HTERT RPE-1 (cell line): ENCODE results near the gene FOXQ1.
"Not testable (repeated sequence)": the region's sequence is repeated elsewhere in the genome, so short reads cannot be mapped to it uniquely, and the experiment has no call there.

Experiments
- in situ Hi-C: fragments of 300-500 bp; cut with MboI; formaldehyde crosslinking; loops from 4 replicates; pipeline ENCODE4 v1.14.3; 2020; ENCODE audit warnings: low sequenced_read_pairs

Gene FOXQ1

DNA sequence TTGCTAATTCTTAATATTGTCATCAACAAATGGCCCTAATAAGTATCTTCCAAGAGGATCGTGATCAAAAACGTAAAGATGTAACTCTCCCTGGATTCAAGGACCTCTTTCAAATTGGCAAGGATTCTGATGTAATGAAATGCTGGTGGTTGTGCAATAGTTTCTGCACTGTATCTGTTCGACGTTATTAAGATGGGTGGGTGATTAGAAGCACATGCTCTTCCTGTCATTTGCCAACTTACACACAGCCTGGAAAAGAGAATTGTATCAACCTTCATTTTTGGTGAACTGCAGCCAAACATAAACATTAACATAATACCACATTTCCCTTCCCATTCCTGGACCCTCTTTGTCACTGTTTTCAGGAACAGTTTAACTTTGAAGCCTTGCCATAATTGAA, 9.8 kb downstream of the FOXQ1 start:
- in situ Hi-C loops = no loop called here

DNA sequence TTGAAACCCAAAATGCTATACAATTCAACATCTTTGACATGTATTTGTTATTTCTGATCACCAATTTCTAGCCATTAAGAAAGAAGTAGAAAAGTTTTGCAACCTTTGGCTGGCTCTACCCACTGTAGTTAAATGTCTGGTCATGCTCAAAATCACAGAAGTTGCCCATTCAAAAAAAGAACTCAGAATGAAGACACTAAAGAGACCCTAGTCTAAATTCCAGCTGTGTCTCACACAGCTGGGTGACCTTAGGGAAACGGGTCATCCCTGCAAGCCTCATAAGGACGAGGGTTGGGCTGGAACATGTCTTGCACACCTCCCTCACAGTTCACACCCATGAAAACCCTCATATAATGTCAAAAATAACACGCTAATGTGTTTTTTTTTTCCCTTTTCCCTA, 10.3 kb downstream of the FOXQ1 start:
- in situ Hi-C loops = no loop called here

DNA sequence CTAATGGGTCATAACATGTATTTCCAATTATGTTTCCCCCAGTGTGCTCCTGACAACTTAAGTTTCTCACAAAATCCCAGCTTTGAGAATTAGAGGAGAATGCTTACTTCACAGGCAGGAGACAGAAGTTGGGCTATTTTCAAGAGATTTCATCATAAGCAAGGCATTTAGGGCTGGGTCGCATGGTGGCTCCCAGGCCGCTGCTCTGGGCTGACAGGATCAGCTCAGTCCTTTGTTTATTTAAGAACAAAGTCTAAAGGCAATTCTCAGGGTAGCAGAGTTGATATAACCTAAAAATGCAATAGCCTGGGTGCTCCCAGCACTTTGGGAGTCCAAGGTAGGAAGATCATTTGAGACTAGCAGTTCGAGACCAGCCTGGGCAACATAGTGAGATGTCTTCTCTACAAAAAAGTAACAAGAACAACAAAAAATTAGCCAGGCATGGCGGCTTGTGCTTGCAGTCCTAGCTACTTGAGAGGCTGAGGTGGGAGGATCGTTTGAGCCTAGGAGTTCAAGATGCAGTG, 10.9 kb downstream of the FOXQ1 start:
- in situ Hi-C loops = no loop called here

DNA sequence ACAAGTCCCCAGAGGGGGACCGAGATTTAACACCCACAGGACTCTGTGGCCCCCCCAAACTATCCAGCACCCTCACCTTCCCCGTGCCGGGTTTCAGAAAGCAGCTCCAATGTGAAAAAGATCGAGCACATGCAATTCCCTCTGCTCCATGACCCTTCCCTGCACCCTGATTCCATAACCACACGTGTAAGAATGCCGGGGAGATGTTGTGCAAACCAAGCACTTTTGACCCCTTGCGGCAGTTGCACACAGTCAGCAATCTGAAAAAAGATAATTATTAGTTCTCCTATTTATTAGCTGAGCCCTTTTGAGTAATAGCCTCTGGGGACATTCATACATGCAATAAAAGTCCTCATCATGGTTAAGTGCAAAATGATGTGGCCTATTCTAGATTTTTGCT, 13.0 kb downstream of the FOXQ1 start:
- in situ Hi-C loops = no loop called here

DNA sequence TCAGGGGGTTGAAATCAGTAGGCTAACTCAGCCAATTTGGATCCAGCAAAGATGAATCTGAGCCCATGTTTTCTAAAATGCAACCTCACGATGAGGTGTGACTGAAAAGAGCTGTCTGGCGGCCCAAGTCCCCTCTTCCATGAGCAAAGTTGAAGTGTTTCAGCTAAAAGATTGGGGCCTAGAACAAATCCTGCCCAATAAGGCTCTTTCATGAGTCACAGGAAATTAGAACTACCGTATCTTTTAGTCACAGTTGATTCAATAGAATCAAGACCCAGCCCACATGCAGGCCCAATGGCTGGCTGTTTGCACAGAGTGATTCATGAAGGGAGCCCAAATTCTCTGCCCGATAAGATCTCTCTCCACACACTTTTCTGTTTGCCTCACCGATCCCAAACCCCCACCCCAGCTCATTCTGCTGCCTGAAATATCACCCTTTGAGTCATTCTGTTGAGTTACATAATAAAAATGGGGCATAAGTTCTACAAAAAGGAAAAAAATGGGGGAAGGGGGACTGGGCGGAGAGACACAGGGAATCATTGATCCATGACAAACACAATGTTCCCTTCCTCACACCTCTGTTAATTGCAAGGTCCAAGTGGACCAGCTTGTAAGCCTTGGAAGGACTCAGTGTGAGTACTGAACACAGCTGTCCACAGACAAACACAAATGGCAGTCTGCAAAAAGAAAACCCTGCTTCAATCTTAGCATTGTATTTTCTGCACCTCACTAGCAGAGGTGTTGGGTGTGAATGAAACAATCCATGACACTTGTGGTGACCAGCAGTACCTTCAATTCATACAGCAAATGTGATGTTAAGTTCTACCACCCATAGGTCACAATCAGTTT, 13.8 kb downstream of the FOXQ1 start:
- in situ Hi-C loops = no loop called here

DNA sequence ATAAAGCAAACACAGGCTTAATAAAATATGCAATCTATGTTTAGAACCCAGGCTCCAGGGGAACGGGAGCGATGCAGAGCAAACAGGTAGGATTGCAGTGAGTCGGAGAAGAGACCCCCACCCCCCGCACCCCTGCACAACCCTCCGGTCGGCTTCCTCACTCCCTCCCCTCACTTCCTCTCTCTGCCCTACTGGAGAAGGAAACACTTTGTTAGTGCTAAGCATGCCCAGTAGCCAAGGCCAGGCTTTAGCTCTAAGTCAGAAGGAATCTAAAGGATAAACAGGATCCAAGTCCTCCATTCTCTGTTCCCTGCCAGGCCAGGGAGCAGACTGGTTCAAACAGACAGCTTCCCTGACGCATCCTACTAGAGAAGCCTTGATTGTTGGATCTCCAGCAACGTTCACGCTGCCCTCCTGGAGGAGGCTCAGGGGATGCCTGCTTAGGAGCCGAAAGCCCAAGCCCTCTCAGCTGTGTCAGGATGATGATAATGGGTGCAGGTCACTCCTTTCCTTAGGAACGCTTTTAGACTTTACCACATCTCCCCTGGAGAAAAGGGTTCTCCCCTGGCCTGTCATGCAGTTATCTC, 14.7 kb downstream of the FOXQ1 start:
- in situ Hi-C loops = no loop called here

DNA sequence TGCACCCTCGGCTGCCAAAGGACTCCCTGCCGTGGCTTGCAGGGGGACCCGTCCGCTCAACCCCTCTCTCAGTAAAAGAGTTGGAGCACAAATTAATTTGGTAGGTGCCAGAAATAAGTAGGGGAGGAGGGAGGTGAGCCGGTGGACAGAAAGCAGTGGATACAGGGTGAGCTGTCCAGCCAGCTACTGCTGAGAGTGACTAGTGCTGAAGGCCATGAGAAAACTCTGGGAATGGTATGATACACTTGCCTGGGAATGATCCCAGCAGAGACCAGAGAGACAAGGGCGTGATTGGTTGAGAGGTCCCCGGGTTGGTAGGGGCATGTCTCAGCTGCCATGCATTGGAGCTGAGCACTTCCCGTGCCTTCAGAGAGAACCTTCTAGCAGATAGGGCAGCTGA, 15.7 kb downstream of the FOXQ1 start:
- in situ Hi-C loops = no loop called here

DNA sequence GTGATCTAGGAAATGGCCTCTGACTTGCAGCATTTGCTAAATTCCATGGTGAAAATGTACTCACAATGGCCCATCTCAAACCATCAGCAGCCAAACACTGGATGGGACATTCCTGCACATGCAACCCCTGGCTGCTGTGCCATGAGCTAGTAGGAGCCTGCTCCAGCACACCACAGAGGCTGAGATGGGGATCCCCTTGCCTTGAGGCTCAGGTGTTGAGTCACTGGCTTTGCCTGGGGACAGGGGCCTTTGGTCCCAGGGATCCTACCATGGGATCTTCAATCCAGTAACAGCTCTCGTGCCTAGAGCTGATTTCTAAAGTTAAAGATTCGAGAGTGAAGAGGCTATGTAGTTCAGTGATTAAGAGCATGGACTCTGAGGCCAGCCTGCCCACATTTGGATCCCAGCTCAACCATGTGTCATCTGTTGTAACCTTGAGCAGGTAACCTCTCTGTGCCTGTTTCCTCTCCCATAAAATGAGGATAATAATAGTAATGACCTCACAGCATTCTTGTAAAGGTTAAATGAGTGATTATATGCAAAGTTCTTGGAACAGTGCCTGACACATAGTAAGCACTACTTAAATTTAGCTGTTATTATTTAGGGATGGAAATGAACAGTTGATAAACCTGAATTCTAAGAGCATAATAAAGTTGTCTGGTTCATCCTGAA, 16.4 kb downstream of the FOXQ1 start:
- in situ Hi-C loops = no loop called here

DNA sequence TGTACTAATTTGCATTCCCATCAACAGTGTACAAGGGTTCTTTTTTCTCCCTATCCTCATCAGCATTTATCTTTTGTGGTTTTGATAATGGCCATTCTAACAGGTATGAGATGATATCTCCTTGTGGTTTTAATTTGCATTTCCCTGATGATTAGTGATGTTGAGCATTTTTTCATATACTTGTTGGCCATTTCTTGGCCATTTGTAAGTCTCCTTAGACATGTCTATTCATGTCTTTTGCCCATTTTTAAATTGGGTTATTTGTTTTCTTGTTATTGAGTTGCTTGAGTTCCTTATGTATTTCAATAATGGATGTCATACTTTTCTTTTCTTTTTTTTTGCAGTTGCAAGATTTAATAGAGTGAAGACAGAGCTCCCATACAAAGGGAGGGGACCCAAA, 17.8 kb downstream of the FOXQ1 start:
- in situ Hi-C loops = no loop called here

DNA sequence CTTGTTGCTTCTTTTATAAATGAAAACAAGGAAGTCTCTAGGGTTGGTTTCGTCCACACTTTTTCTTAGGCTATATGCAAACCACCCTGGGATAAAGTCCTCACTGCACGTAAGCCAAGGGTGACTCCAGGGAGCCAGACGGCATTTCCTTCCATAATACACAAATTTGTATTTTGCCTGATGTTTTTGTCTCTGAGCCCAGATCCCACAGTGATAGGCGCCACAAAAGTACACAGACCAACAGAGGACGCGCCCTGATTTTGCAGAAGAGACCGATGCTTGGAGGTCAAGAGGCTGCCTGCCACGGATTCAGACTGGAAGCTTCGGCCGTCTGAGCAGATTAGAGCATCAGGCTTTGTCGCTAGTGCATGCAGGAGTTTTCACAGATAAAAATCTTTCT, 22.8 kb downstream of the FOXQ1 start:
- in situ Hi-C loops = no loop called here

DNA sequence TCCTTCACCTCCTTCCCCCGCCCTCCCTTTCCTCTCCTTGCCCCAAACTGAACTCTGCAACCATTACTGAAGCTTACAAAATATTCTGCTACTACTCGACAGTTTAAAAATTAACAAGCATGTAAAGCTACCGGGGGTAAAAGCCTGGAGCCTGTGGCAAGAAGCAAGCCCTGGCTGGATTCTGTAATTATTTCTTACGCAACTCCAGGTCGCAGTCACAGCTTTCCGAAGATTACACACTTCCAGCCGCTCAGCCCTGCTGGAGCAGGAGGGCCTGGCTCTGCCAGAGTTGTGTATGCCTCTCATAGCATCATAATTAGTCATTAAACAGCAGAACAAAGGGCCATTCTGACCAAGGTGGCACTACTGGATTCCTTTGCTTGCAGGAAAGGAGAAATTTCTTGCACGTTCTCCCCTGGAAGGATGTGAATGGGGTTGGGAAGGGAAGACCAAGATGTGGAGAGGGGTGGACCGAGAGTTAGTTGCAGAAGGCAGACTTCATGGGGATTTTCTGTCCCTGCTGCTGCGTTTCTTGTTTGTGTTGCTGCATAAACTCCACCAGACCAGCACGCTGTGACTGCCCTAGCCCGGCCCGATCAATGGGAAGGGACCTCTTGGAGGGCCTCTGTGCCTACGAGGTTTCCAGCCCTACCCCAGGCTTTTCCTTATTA, 23.6 kb downstream of the FOXQ1 start:
- in situ Hi-C loops = no loop called here

DNA sequence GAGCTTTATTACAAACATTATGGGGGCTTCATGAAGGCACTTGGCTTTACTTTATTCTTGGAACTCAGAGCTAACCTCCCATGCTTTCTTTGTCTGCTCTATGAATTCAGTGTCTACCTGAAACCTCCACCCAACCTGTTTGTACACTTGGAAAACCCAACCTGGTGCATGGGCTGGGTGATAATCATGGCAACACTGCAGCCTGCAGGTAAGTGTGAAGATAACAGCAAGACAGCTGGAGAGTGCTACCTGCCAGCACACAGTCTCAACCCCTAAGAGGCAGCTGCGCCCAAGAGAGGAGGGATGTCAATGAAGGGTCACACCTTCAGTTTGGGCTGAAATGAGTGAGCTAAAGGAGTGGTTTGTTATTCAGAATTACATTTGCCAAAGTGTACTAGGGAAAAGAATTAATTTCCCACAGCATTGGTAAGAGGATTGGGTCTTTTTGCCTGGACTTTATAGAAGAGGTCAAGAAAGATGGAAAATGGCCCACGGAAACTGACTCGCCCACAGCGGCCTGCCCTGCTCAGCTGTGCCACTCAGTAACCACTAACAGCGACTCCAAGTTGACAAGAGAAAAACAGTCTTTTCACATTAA, 24.4 kb downstream of the FOXQ1 start:
- in situ Hi-C loops = no loop called here

DNA sequence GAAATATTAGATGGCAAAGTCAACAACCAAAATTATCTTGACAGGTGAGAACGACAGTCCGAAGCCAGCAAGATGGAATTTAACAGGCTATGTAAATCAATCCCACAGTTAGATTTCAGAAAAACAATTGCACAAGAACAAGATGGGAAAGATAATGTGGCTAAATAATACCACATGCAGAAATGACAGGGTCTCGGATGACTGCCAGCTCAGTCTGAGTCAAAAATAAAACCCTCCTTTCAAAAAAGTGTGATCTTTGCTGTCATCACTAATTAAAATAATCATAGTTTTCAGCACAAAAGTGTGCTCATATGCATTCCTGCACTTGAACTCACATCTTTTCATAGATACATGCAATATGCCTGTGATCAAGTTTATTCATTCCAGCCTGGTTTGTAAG, 25.9 kb downstream of the FOXQ1 start:
- in situ Hi-C loops = no loop called here

DNA sequence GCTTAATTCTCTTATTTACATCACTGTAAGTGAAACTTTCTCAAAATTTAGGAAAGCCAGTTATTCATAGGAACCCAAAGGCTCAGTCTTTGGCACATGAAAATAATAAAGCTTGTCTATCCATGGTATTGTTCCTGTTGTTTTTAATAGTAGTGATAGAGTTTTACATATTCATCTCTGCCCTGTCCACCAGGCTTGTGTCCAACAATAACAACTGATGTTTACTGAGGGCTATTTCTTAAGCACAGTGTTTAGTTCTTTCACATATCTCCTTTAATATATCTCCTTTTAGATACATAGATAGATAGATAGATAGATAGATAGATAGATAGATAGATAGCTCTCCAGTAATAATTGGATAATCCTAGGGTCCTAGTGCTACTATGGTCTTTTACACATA, 34.2 kb downstream of the FOXQ1 start:
- in situ Hi-C loops = no loop called here

DNA sequence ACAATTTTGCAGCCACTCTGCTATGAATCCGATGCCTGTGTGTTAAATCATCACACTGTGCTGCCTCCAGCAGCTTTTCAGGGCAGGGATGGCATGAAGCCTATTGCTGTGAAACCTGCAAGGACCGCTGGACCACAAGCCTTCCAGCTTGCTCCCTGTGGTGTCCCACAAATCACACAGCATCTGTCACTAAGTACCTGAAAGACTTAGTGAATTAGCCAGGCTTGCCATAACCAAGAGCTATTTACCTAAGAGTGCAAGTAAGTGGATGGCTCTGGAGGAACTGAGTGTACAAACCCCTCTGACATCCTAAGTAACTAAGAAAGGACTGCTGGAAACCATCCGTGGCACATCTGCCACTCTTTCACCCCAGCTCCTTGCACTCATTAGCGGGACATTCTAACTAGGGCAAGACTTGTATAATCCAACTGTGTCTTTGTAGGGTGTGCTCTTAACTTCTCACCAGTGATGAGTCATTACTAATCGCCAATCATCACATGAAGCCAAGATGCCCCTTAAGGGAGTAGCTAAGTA, 34.7 kb downstream of the FOXQ1 start:
- in situ Hi-C loops = no loop called here

DNA sequence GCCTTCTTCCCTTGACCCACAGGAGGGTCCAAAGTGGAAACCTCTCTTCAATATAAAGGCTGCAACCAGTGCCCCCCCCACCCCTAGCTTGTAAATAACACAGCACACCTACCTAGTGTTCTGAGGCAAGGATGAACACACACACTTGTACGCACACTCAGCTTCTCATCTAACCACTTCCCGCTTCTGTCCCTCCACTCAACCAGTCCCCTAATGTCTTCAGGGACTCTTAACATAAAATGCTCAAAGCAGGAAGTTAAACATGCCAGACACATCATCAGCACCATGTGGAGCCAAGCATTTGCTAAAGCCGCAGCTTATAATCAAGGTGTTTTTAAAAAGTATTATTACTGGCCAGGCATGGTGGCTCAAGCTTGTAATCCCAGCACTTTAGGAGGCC, 35.3 kb downstream of the FOXQ1 start:
- in situ Hi-C loops = no loop called here

DNA sequence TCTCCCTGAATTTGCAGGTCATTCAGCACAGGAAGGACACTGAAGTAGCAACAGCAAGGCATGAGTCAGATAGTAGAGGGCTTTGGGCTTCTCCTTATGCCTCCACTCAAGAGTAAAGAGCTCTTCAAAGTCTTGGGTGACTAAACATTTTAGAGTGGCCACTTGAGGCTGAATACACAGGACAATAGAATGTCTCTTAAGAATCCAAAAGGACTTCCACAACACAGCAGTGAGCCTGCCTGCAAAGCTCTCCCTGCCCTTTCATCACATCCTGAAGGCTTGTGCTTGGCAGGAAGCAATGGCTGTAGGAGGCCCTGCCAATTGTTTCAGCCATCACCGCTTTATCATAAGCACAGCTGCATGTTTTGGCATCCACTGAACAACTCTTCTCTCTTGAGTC, 36.8 kb downstream of the FOXQ1 start:
- in situ Hi-C loops = no loop called here

DNA sequence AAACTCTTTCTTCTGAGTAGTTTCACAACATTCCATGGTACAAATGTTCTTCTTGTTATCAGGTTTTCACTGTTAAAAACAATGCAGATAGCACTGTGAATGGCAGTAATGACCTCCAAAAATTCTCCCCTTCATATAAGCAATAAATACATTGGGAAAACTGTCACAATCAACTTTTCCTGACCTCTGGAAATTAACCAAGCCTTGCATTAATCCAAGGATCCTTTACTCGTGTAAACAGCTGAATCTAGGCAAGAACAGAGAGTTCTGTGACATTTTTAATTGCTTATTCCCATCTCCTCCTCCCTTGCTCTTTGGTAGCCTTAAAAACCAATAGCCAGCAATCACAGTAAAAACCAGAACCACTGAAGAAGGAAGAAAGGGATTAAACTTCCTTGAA, 37.8 kb downstream of the FOXQ1 start:
- in situ Hi-C loops = no loop called here

DNA sequence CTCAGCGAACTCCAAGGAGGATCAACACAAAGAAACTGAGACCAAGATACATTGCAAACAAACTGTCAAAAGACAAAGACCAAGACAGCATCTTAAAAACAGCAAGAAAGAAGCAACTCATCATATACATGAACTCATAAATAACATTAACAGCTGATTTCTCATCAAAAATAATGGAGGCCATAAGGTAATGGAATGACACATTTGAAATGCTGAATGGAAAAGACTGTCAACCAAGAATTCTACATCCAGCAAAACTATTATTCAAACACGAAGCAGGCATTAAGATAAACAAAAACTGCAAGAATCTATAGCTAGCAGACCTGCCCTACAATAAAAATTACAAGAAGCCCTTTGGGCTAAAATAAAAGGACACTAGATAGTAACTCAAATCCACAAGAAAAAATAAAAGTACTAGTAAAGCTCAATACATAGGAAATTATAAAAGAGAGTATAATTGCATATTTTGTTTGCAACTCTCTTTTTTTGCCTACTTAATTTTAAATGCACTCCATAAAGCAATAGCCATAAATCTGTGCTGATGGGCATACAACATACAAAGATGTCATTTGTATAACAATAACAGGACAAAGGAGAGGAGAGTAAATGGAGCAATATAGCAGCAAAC, 39.6 kb downstream of the FOXQ1 start:
- in situ Hi-C loops = no loop called here

DNA sequence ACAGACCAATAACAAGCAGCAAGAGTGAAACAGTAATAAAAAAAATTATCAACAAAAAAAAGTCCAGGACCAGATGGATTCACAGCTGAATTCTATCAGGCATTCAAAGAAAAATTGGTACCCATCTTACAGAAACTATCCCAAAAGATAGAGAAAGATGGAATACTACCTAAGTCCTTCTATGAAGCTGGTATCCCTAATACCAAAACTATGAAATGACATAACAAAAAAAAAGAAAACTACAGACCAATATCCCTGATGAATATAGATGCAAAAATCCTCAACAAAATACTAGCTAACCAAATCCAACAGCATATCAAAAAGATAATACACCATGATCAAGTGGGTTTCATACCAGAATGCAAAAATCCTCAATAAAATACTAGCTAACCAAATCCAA, 43.2 kb downstream of the FOXQ1 start:
- in situ Hi-C loops = not testable (repeated sequence)
